CD4-positive, alpha-beta memory T cell (primary cell): ENCODE data around the gene NMRK2. TPM values are rescaled to one million over a fixed set of nuclear protein-coding genes. Genes with fewer than 3 reads are reported as not detected.
A peak's percentile ranks its signal among the peaks of the same experiment; 100 is the strongest.
"Not testable (repeated sequence)": the region's sequence is repeated elsewhere in the genome, so short reads cannot be mapped to it uniquely, and the experiment has no call there.

Experiments used
- CTCF ChIA-PET: fragments of 350-600 bp; sonication (Branson Sonifier 250); formaldehyde crosslinking; loops from one replicate; lab custom pipeline; 2021; ENCODE audit warnings: inconsistent platforms; ENCODE audit not compliant: partially characterized antibody; lab: Charles Lee
- POLR2A ChIA-PET: fragments of 350-600 bp; sonication (Branson Sonifier 250); formaldehyde crosslinking; loops from one replicate; lab custom pipeline; 2021; ENCODE audit not compliant: partially characterized antibody; lab: Charles Lee
- DNase-seq, 5 donors: peaks; one replicate each; pipeline versions ENCODE4 v3.0.0 to v3.0.0-alpha.2; 2020 to 2022; ENCODE audit warnings: mixed read lengths in 1 of 5
- H3K27ac ChIP-seq: one replicate; pipeline ENCODE4 v1.7.0; 2013; ENCODE audit warnings: low read depth, low read length
- H3K27me3 ChIP-seq: 2 replicates; pipeline ENCODE4 v1.7.0; 2013; ENCODE audit warnings: mild to moderate bottlenecking, low read length, moderate library complexity; ENCODE audit not compliant: insufficient read depth
- H3K36me3 ChIP-seq: 2 replicates; pipeline ENCODE4 v1.7.0; 2013; ENCODE audit warnings: mild to moderate bottlenecking, low read length, moderate library complexity; ENCODE audit not compliant: insufficient read depth
- H3K4me1 ChIP-seq: 2 replicates; pipeline ENCODE4 v1.7.0; 2013; ENCODE audit warnings: mild to moderate bottlenecking, low read length, moderate library complexity; ENCODE audit not compliant: insufficient read depth
- H3K4me3 ChIP-seq, 2 donors: one replicate each; pipeline ENCODE4 v1.7.0; 2013; ENCODE audit warnings: low read length in 2 of 2, mild to moderate bottlenecking in 1 of 2
- H3K9me3 ChIP-seq, 2 donors: one replicate each; pipeline ENCODE4 v1.7.0; 2013; ENCODE audit warnings: low read length in 2 of 2, control low read depth in 1 of 2; ENCODE audit not compliant: control insufficient read depth in 1 of 2
- H3K27ac Mint-ChIP-seq, 7 donors: one replicate each; pipeline ENCODE4 v1.8.0; 2020 to 2021; ENCODE audit warnings: mixed read lengths in 7 of 7, mild to moderate bottlenecking in 6 of 7, inconsistent platforms in 3 of 7, moderate library complexity in 3 of 7
- H3K27me3 Mint-ChIP-seq, 2 donors: one replicate each; pipeline ENCODE4 v1.8.0; 2020 to 2021; ENCODE audit warnings: mixed read lengths in 2 of 2
- H3K36me3 Mint-ChIP-seq, 2 donors: one replicate each; pipeline ENCODE4 v1.8.0; 2020 to 2021; ENCODE audit warnings: mixed read lengths in 2 of 2, inconsistent platforms in 1 of 2, mild to moderate bottlenecking in 1 of 2
- H3K4me1 Mint-ChIP-seq, 4 donors: one replicate each; pipeline ENCODE4 v1.8.0; 2020 to 2021; ENCODE audit warnings: mixed read lengths in 4 of 4, mild to moderate bottlenecking in 1 of 4
- H3K4me3 Mint-ChIP-seq, 8 donors: one replicate each; pipeline ENCODE4 v1.8.0; 2020 to 2021; ENCODE audit warnings: mixed read lengths in 8 of 8, mild to moderate bottlenecking in 7 of 8, moderate library complexity in 6 of 8, inconsistent platforms in 3 of 8
- H3K9me3 Mint-ChIP-seq, 8 donors: one replicate each; pipeline ENCODE4 v1.8.0; 2020 to 2021; ENCODE audit warnings: mixed read lengths in 8 of 8, mild to moderate bottlenecking in 5 of 8, inconsistent platforms in 3 of 8, moderate library complexity in 1 of 8
- intact Hi-C: fragments of 100-400 bp; cut with micrococcal nuclease; formaldehyde crosslinking; loops from one replicate; pipeline ENCODE4 v1.15.1; 2023
- polyA plus RNA-seq, 2 donors: library from polyadenylated mRNA; unstranded; fragments of 300-500 nt; fragmentation: Illumina TruSeq; gene quantifications; one replicate each; pipeline ENCODE4 v1.2.3, GENCODE V29; 2021
- total RNA-seq, 2 experiments: library from RNA; stranded (reverse); gene quantifications; one replicate each; pipeline ENCODE4 v1.2.3, GENCODE V29; 2021

The NMRK2 gene
- total and polyA plus RNA-seq, 4 experiments from 2014 or later = not detected

DNA sequence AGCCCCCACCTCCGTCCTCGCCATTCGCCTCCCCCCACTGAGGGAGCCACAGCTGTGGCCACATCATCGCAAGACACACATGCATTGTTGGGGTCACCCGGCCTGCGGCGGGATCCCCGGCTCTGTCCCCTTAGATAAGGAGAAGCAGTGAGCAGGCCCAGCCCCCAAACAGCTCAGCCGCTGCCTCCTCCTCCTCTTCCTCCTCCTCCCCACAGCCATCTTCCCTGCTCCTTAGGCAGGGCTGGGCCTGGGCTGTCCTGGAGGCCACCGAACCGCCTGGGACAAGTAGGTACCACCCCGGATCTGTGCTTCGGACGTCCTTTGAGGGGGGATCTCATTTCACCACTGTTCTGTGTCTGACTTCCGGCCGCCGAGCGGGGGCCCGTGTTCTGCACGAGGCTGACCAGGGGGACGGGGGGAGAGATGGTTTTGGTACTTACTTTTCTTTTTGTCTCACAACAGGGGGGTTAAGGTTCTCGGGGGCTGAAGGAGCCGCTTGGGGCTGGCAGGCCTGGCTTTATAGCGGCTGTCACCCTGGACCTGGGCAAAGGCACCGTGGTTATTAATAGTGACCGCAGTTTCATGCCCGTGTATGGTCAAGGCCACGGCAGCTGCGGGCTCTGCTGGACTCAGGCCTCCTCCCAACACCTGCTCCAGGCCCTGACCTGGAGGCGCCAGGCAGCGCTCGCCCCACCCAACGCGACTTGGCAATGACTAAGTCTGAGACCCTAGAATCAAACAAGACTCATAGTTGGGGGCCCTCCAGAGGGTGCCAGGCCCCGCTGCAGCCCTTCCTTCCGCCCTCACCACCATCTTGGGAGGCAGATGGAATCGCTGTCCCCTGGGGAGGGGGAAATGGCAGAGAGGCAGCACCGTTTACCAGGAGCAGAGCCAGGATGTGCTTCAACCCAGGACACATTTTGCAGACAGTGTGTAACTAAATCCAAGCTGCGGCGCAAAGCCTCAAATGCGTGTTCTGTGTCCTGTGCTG is 18.3 kb downstream of the NMRK2 start:
- H3K36me3 Mint-ChIP-seq = no peaks in the 10 kb centered on the region
- intact Hi-C loops = no loop called here
- H3K27me3 Mint-ChIP-seq = peaks cover 0 to 3% of the 10 kb centered on the region in 2 donors
- Histone ChIP-seq H3K27me3 (no peaks in the 10 kb centered on the region), H3K27ac (no peak overlapping the region), H3K36me3 (no peaks in the 10 kb centered on the region), H3K4me3 (no peak overlapping the region), H3K9me3 (no peaks in the 10 kb centered on the region), H3K4me1 (no peaks in the 10 kb centered on the region)
- peaks cover 2 to 7% (median 4%) of the 10 kb centered on the region in 4 donors for H3K4me1 Mint-ChIP-seq
- H3K4me3 Mint-ChIP-seq = peak overlapping the region in 3 of 8 donors; percentile 7 to 16 (median 10)
- CTCF ChIA-PET = no interaction called here
- H3K9me3 Mint-ChIP-seq = no peaks in the 10 kb centered on the region
- POLR2A ChIA-PET = no interaction called here
- no peak for DNase-seq
- peak overlapping the region in 2 of 7 donors; percentile 35 to 47 for H3K27ac Mint-ChIP-seq

GRCh38 chr19:3952755-3953276 is 19.9 kb downstream of the NMRK2 start:
- H3K36me3 Mint-ChIP-seq, H3K4me3 Mint-ChIP-seq, H3K9me3 Mint-ChIP-seq, H3K27ac ChIP-seq, H3K9me3 ChIP-seq, H3K4me1 ChIP-seq, H3K27ac Mint-ChIP-seq, H3K4me3 ChIP-seq, intact Hi-C loops, H3K4me1 Mint-ChIP-seq, H3K27me3 Mint-ChIP-seq, H3K27me3 ChIP-seq, POLR2A ChIA-PET, H3K36me3 ChIP-seq, DNase-seq: not testable (repeated sequence)
- CTCF ChIA-PET = interaction anchor here (0.7 kb wide), 1 partner anchor 346 kb away, joined by 4 read pairs; the partner anchor contains the start of gene TBXA2R

GRCh38 chr19:3954107-3954506 is 21.2 kb downstream of the NMRK2 start:
- ChIA-PET POLR2A (no interaction called here), CTCF (no interaction called here)
- no peak overlapping the region for H3K27ac Mint-ChIP-seq
- H3K36me3 Mint-ChIP-seq = peaks cover 0 to 6% of the 10 kb centered on the region in 2 donors
- DNase-seq = no peak
- intact Hi-C loops = no loop called here
- Histone ChIP-seq H3K4me3 (no peak overlapping the region), H3K27ac (no peak overlapping the region), H3K9me3 (no peaks in the 10 kb centered on the region), H3K27me3 (no peaks in the 10 kb centered on the region), H3K36me3 (no peaks in the 10 kb centered on the region), H3K4me1 (no peaks in the 10 kb centered on the region)
- H3K9me3 Mint-ChIP-seq = no peaks in the 10 kb centered on the region
- no peak overlapping the region for H3K4me3 Mint-ChIP-seq
- H3K4me1 Mint-ChIP-seq = peaks cover 2 to 7% (median 4%) of the 10 kb centered on the region in 4 donors
- no peaks in the 10 kb centered on the region for H3K27me3 Mint-ChIP-seq

- H3K27me3 Mint-ChIP-seq, H3K36me3 Mint-ChIP-seq, DNase-seq, intact Hi-C loops, POLR2A ChIA-PET, H3K4me3 ChIP-seq, H3K27me3 ChIP-seq, H3K9me3 Mint-ChIP-seq, H3K4me1 ChIP-seq, H3K27ac Mint-ChIP-seq, H3K36me3 ChIP-seq, CTCF ChIA-PET, H3K27ac ChIP-seq, H3K4me3 Mint-ChIP-seq, H3K4me1 Mint-ChIP-seq, H3K9me3 ChIP-seq: not testable (repeated sequence)
Measured at GRCh38 chr19:3955276-3955675, 22.4 kb downstream of the NMRK2 start.

DNA sequence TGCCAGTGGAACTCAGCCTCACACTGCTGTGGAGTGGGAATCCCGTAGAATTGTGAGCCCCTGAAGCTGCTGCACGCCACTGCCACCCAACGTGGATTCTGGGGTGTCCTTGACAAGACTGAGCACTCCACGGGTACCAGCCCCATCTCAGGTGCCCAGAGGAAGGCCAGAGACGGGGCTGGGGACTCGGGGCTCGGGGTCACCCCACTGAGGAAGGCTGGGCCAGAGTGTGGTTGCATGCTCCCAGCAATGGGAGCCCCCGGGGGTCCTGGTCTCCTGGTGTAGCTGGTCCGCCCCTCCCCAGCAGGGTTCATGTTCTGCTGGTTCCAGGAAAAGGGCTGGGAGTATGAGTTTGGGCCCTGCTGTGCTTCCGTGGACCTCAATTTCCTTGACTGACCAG is 22.8 kb downstream of the NMRK2 start:
- POLR2A ChIA-PET = no interaction called here
- Mint-ChIP-seq H3K27ac (no peak overlapping the region), H3K9me3 (no peaks in the 10 kb centered on the region), H3K27me3 (no peaks in the 10 kb centered on the region), H3K4me3 (no peak overlapping the region), H3K4me1 (peaks cover 2 to 7% (median 4%) of the 10 kb centered on the region in 4 donors), H3K36me3 (peaks cover 4 to 8% of the 10 kb centered on the region in 2 donors)
- no peak overlapping the region for H3K27ac ChIP-seq
- CTCF ChIA-PET = no interaction called here
- H3K4me3 ChIP-seq = no peak overlapping the region
- no peaks in the 10 kb centered on the region for H3K27me3 ChIP-seq
- no peaks in the 10 kb centered on the region for H3K4me1 ChIP-seq
- DNase-seq = no peak
- H3K36me3 ChIP-seq = peaks cover 9% of the 10 kb centered on the region
- H3K9me3 ChIP-seq = no peaks in the 10 kb centered on the region
- intact Hi-C loops = no loop called here

DNA sequence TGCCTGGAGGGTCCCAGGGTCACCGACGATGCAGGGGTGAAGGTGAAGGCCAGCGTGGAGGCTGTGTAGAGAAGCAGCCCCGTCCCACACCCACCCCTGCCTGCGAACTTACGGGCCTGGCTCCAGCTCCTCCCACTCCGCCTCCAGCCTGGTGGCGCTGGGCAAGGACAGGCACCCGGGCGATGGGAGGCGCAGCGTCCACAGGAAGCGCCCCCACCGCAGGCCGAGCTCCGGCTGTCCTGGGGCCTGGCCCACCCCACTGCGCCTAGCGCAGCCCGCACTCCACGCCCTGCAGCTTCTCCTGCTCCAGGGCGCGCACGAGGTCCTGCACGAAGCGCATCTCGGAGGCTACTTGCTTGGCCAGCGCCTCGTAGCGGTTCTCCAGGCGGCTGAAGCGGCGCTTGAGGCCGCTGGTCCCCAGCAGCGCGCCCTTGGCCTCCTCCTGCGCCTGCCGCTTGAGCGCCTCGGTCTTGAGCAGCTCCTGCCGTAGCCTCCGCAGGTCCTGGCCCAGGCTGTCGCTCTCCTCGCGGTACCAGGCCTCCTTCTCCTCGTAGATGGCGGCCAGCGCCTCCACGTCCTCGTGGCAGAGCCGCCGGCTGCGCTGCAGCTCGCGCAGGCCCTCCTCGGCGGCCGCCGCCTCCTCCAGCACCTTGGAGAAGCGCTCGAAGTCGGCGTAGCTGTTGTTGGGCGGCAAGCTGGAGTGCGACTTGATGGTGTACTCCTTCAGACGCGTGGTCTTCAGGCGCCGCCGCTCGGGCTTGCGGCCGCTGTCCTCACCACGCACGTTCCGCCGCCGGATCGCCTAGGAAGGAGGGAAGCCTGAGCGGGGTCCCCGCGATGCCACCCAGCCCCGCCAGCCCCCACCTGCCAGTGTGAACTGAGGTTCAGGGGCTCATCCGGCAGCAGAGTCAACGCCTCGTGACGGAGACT is 26.2 kb downstream of the NMRK2 start:
- Mint-ChIP-seq H3K4me1 (no peaks in the 10 kb centered on the region), H3K27ac (no peak overlapping the region), H3K27me3 (no peaks in the 10 kb centered on the region), H3K4me3 (no peak overlapping the region), H3K9me3 (no peaks in the 10 kb centered on the region), H3K36me3 (peaks cover 13 to 26% of the 10 kb centered on the region in 2 donors)
- H3K27ac ChIP-seq = no peak overlapping the region
- intact Hi-C loops = no loop called here
- H3K4me3 ChIP-seq = no peak overlapping the region
- peaks cover 25% of the 10 kb centered on the region for H3K36me3 ChIP-seq
- CTCF ChIA-PET = no interaction called here
- POLR2A ChIA-PET = interaction anchor here (0.6 kb wide), 1 partner anchor 11 kb away, joined by 3 read pairs; no protein-coding TSS in a partner anchor
- no peaks in the 10 kb centered on the region for H3K9me3 ChIP-seq
- no peaks in the 10 kb centered on the region for H3K4me1 ChIP-seq
- no peak for DNase-seq
- H3K27me3 ChIP-seq = no peaks in the 10 kb centered on the region

DNA sequence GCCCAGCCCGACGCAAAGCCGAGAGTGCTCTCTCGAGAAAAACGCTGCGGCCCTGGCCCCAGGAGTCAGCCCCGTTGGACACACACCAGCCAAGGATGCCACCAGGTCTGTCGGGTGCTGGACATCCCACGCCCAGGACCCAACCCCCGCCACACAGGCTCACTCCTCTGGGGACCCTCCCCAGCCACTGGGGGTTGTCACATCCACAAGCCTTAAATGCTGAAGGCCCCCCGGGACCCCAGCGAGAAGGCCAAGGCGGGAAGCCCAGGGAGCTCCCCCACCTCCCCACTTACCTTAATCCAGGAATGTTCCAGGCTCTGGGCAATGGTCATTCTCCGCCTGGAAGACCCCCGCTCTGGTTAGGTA is 26.9 kb downstream of the NMRK2 start:
- DNase-seq = no peak
- Histone ChIP-seq H3K4me1 (no peaks in the 10 kb centered on the region), H3K27me3 (no peaks in the 10 kb centered on the region), H3K27ac (no peak overlapping the region), H3K9me3 (no peaks in the 10 kb centered on the region), H3K4me3 (no peak overlapping the region), H3K36me3 (peaks cover 27% of the 10 kb centered on the region)
- no peaks in the 10 kb centered on the region for H3K27me3 Mint-ChIP-seq
- POLR2A ChIA-PET = interaction anchor here (0.6 kb wide), 1 partner anchor 12 kb away, joined by 3 read pairs; no protein-coding TSS in a partner anchor
- no peak overlapping the region for H3K4me3 Mint-ChIP-seq
- CTCF ChIA-PET = no interaction called here
- intact Hi-C loops = no loop called here
- no peak overlapping the region for H3K27ac Mint-ChIP-seq
- no peaks in the 10 kb centered on the region for H3K9me3 Mint-ChIP-seq
- H3K36me3 Mint-ChIP-seq = peaks cover 13 to 29% of the 10 kb centered on the region in 2 donors
- H3K4me1 Mint-ChIP-seq = no peaks in the 10 kb centered on the region
